Measurements from ENCODE around the gene DCLK1.
"Not testable (repeated sequence)": the region's sequence is repeated elsewhere in the genome, so short reads cannot be mapped to it uniquely, and the experiment has no call there.

DCLK1 gene

DNA sequence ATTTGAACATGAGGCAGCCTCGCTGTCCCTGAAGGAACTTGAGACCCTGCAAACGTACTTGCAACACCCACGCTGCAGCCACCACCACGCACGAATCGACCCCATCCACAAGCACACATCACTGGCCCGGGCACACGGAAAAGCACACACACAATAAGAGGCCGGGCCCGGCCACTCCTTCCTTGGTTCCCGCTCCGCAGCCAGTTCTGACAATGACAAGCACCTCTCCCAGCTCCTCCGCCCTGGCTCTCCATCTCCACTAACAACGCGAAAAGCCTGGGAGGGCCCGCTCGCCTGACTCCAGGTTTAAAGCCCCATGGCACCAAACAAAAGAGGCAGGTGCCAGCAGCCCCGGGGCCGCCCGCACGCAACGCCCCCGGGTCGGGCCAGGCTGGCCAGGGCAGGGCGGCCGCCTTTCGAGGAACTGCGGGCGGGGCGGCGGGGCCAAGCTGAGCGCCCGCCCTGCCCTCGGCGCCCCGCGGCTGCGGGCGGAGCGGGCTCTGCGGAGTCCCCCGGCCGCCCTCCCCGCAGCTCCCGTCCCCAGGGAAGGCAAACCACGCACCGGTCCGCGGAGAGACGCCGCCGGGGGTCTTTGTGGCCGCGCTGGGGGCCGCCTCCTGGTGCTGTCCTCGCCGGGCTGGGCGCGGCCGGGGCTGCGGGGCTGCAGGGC lies 495 bp downstream of the DCLK1 start:
- no peak for DNase-seq (ENCODE audit: low read depth)

DNA sequence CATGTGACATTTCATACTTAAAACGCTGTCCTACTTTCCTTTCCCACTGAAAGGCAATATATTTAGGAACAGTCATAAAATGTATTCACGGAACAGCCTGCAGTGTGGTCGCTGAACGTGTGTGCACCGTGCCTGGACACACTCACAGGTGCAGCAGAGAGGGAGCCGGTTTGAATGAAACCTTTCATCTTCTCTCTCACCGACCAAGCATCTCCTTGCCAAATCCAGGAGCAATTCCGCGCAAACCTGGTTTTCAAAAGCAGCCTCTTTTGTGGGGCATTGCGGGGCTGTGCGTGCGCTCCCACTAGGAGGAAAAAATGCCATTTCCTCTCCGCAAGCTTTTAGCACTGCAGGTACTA lies 1.0 kb downstream of the DCLK1 start:
- no peak for DNase-seq (ENCODE audit: low read depth)

DNA sequence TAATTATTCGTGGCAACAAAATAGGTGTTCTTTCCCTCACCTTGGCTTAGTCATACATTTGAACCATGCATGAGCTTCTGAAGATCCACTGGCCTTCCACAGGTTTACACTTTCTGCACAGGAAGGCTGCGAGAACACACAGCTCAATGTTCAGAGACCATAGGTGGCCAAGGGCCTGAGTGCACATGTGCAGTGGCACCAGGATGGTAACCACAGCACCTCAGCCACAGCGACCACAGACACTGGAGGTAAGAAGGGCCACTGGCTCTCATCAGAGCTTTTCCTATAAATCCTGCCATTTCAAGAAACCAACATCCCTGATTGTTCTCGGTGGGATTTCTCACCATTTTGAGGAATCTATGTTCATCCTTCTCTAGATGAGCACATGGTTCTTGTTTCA lies 1.6 kb downstream of the DCLK1 start:
- DNase-seq (ENCODE audit: low read depth): no peak

DNA sequence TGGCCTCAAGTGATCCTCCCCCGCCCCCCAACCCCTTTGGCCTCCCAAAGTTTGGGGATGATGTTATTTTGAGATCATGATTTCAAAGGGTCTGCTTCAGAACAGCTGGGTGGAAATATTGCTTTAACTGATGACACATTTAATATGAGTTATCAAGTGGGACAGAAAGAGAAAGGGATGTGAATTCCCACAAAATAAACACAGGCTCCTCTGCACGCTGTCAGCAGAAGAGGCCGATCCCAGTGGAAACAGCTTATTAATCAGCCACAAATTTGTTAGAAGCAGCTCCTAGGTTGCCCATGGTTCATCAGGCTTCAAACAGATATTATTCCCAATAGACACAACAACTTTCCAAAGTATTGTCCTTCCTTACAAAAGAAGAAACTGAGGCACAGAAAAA lies 4.7 kb downstream of the DCLK1 start:
- DNase-seq (ENCODE audit: low read depth): no peak

DNA sequence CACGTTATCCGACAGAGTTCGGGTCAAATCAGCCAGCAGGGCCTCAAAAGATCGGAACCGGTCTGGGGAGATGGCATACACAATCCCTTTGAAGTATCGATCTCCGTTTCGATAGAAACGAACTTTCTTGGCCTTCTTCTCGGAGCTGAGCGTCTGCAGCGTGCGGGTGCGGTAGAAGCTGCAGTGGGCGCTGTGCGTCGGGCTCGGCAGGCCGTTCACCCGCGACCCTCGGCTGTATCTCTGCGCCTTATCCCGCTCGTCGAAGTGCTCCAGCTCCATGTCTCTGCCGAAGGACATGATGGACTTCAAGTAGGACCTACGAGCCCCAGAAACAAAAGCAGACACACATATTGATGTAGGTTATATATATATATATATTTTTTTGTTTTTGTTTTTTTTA lies 5.3 kb downstream of the DCLK1 start:
- DNase-seq (ENCODE audit: low read depth): no peak

DNA sequence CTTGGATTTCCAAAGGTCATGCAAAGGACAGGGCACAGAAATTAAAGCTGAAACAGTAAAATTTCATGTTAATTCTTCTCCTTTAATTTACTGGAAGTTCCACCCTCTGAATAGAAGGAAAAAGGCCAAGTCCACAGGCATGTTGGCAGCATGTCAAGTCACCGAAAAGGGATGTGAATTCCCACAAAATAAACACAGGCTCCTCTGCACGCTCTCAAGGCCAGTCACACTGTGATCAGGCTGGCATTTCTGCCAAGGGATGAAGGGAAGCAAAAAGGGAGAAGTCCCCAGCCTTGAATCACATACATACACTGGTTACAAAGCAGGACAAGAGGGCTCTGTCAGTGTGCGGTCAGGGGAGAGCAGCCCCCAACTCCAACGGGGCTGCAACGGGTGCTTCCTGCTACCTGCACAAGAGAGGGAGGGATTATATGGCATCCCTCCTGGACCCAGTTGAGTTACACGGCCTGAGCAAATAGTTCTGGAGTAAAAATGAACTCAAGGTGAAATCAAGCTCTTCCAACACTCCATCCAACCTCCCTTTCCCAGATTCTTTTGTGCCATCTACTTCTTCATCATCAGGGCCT lies 6.9 kb downstream of the DCLK1 start:
- no peak for DNase-seq (ENCODE audit: low read depth)

DNA sequence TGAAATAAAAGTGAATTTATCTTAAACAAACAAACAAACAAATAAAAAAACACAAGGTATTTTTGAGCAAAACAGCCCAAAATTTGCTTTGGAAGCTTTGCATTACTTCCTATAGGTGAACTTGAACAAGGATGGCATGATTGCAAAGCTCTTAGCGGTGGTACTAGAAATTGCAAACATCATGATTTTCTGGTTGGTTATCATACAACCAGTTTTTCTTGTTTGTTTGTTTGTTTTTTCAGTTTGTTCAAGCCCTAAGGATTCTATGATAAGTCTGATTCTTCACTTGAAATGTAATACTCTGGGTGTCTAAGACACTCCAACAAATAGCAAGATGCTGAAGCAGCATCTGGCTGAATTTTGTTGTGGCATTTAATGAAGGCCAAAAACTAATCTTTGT lies 15.9 kb downstream of the DCLK1 start:
- DNase-seq (ENCODE audit: low read depth): no peak

DNA sequence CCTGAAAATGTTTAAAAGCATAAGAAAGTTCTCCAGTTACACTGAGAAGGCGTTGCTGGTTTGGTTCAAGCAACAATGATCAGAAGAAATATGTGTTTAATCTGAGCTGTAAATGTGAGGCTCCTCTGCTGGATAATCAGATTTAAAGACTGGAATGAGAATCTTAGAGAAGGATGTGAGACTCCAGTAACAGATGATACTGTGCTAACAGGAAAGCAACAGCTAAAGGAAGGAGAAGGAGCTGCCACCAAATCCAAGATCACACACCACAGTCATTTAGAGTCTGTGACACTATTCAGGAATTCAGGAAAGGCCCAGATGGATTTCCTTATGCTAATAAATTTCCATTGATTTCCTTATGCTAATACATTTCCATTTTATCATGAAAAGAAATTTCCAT lies 16.9 kb downstream of the DCLK1 start:
- DNase-seq (ENCODE audit: low read depth): no peak

DNA sequence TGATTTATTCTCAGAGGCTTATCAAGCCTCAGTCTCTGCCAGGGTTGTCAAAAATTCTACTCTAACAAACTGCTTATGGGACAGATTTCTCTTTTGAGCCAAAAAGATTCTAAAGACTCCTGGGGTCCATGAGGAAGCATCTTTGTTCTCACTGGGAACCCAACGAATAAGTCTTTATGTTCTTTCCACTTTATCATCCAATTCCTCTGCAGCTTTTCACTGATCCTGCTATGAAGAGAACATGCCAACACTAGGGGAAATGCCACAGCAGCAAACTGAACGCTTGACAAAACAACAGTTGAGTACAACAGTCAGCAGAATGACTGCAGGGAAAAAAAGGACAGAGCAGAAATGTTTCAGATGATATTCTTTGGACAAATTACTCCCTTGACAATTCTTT lies 22.2 kb downstream of the DCLK1 start:
- DNase-seq (ENCODE audit: low read depth): no peak

DNA sequence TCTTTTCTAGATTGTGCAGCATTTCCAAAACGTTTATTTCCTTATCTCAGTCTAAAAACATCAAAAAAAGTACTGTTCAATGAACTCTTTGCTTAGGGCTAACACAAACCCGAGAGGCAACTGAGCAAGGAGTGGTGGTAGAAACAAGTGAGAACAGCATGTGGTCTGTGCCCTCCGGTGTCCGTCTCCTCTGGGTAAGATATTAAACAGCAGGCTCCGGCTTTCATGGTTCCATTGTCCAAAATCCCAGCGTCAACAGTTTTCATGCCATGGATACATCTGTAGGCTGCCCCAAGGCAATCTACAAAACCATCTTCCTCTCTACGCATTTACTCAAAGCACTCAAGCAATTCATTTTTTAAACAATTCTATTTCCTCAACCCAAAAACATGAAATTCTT lies 22.8 kb downstream of the DCLK1 start:
- no peak for DNase-seq (ENCODE audit: low read depth)

DNA sequence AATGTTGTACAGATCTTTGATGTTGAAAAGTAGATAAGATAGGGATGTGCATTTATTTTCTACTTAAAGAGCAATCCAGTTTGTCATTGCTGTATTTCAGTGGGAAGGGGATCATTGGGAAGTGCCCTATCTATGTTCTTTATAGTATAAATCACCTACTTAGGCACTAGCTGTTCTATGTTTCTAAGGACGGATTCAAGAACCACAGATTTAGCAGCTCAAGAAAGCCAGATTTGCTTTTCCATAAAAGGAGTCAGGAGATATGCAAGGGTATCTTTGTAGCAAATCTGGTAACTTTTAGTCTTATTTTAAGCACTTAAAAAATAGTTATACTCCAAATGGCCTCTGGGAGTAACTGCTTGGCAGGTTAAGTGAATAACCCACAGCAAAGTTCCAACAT lies 23.7 kb downstream of the DCLK1 start:
- DNase-seq (ENCODE audit: low read depth): no peak

DNA sequence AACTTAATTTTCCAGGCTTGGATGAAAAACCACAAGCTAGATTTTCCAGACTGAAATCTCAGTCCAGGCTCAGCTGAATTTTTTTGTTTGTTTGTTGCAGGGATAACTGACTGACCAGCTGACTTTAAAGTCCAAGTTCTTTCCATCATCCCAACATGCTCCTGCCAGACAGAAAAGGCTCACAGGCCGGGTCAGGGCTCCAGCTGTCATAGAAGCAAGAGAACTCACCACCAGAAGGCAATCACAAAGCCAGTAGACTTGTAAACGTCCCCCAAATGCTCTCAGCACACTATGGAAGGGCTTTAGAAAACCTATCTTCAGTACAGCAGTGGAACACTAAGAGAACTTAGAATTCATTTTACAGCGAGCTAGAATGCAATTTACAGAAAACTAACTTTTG lies 25.5 kb downstream of the DCLK1 start:
- no peak for DNase-seq (ENCODE audit: low read depth)

DNA sequence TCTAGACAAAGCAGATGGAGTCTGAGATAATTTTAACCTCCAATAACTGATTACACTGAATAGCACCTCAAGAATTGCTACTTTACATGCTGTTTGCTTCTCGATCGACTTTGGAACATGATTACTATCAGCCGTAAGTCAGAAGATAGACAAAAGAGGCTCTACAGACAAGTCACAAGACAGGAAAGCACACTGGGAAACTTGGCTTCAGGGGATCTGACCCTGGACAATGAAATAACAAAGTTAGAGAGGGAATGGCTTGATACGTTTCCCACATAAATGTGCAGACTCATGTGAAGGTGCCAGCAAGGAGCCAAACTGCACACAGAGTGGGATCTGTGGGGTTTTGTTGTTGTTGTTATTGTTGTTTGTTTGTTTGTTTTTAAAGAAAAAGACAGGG lies 28.5 kb downstream of the DCLK1 start:
- DNase-seq (ENCODE audit: low read depth): no peak

DNA sequence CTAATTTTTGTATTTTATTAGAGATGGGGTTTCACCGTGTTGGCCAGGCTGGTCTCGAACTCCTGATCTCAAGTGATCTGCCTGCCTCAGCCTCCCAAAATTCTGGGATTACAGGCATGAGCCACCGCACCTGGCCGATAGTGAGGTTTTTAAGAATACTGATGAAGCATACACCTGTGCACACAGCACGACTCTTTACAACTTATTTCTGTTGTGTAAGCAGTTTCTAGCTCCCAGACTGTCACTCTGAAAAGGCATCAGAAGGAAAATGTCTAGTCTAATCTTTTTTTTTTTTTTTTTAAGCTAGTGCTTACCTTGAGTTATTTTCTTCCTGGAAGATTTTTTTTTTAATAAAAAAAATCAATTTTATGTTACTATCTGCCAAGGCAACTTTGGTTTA lies 29.3 kb downstream of the DCLK1 start:
- not testable (repeated sequence) for DNase-seq (ENCODE audit: low read depth)

DNA sequence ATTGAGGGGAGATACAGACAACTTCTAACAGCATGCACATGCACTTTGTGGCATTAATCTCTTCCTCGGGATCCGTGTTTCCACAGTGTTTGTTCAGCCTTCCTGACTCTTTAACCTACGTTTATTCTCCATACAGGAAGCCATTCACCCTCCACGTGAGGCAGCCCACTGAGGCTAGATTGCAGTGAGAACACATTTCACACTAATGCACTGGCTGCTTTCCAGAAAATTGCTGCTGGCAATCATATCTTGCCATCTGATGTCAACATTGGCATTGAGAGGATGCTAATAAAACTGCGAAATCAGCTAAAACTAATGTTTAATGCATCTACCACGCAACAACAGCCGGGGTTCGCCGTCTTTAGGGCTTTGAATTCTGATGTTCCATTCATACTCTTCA lies 30.0 kb downstream of the DCLK1 start:
- DNase-seq (ENCODE audit: low read depth): no peak

DNA sequence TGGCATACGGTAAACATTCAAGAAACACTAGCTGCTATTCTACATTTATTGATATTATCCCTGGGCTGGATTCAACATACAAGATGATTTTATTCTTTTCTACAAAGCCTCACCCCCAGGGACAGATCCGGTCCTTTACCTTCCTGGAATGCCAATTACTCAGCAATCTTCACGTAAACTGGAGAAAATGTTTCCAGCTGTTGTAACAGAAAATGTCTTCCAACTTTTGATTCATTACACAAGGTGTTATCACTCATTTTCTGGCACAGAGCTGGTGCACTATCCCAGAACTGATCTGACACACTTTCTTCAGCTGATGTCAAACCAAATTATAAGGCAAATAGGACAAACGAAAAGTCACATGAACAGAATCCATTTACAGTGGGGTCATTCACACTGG lies 33.1 kb downstream of the DCLK1 start:
- no peak for DNase-seq (ENCODE audit: low read depth)

DNA sequence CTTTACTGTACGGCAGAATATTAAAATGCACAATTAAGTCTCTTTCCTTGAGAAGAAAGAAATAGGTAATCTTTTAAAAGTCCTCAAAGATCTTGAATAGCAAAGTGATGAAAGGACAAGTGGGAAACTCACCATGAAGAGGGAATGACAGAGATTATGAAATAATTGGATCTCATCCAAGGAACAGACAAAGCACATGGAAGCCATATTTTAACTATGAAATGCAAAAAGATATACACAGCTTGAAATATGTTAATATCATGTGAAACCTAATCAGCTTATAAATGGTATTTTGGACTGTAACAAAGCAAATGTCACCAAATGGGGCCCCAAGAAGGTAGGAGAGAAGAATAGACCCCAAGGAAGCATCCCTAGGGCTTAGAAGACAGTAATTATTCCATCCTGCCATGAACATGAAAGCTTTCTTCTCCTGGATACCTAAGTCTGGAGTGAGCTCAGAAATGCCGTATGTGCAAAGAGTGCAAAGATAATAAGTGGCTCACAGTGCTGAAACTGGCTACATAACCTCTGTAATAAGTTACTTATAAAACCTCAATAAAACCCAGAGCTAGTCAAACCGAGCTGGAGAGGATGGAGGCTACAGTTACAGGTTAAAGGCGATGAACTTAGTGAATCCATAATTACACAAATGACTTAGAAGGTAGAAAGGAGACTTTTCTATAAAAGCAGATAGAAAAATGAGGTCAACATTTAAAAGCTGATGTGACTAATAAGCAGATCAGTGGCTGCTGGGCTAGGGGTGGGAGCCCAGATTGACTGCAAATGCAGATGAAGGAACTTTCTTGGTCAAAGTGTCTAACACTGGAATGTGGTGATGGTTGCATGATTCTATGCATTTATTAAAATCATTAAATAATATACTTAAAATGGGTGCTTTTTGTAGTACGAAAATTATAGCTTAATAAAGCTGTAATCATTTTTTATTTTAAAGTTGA lies 34.4 kb downstream of the DCLK1 start:
- DNase-seq (ENCODE audit: low read depth): no peak

DNA sequence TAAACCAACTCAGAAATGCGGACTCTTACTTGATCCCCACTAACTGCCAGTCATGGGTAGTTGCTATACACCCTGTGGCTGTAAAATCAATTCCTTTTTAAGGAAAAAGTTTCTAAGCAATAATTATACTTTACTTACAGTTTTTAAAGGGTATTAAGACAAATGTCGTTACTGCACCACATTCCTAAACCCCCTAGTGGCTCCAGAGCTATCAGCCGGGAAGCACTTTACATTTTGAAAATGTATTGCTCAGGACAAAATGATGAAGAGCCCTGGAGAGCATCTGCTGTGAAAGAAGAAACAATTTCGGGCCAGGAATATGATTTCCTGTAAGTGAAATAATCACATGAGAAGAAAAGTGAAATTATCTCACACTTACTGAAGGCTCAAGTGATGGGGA lies 36.7 kb downstream of the DCLK1 start:
- DNase-seq (ENCODE audit: low read depth): no peak

DNA sequence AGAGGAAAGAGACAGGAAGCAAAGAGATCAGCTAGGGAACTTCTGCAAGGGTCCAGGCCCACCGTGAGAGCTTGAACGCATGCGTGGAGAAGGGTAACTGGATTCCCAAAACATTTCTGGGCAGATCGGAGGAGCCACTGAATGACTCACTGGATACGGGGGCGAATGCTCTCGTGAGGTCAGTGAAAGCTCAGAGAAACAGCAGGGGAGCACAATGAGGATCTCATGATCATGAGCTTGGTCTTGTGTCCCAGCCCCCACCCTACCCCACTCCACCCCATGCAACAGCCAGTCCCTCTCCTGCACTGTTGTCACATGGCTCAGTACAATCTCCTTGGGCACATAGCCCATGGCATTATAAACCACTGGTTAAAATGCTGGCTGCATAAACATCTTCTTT lies 40.6 kb downstream of the DCLK1 start:
- DNase-seq (ENCODE audit: low read depth): no peak

DNA sequence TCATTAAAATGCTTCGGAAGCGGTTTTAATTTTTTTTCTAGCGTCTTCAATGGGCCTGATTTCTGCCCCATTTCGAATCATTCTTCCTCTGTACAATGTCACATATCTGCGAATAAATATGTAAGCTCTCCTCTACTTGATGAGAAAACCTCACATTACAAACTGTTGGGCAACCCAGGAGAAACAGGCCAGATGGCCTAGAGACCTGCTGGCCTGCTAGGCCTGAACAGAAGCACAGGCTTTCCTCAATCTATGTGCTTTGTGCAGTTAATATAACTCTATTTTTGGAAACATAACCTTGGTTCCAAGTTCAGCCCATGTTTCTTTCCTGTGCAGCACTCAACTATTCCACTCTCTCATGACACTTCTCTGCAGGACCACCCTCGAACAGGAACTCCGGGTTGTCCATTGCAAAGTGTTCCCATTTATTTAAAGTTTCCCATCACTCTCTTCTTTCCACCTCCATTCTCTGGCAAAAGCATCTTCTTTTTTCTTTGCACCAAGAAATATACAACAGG lies 42.0 kb downstream of the DCLK1 start:
- no peak for DNase-seq (ENCODE audit: low read depth)

DNA sequence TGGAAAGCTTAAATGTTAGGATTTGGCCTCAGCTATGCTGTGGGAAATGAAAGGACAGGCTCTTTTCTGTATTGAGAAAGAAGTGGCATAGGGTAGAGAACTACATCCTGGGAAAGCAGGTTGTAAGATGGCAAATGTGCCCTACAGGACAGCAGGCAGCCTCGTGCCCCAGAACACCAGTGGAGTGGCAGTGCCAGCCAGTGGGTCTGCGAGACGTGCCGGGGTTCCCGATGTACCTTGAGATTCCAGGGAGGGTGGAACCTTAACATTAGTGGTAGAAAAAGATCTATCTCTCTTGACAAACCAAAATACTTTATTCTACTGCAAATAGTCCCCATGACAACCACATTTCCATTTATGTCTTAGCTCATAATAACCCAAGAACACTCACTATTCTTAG lies 42.7 kb downstream of the DCLK1 start:
- DNase-seq (ENCODE audit: low read depth): no peak

DNA sequence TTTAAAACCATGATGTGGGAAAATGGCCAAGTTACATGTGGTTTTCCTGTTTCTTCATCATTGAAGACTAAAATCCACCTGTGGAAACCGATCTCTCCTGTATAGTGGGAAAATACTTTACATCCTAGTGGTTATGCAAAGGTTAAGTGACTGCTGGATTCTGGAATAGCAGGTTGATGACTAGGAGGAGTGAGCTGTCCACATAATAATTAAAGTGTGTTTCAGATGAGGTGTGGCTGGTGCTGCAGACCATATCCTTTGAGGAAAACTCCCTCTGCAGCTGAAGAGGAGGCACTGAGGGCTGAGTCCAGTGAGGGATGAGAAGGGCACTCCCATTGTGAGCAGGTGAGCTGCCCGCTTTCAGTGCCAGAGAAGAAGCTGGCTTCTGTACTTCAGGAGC lies 43.2 kb downstream of the DCLK1 start:
- no peak for DNase-seq (ENCODE audit: low read depth)

DNA sequence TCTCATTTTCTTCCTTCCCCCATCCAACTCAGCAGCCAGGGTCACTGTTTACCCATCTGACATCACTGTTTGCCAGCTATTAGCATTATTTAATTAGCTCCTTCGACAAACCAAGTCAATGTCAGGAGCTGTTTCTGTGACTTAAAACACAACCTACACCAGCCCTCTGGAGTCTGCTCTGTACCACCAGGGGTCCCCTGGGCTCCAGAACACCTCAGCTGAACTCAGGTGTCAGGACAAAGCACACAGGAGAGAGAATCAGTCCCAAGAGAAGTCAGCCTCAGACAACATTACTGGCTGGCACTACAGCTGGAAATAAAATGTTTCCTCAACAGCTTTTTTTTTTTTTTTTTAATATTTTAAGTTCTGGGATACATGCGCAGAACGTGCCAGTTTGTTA lies 45.1 kb downstream of the DCLK1 start:
- DNase-seq (ENCODE audit: low read depth): no peak

All from stimulated activated CD4-positive, alpha-beta T cell treated with anti-CD3 and anti-CD28 coated beads, Interleukin-2, amount 100 ng/mL, for 4 hours (primary cell).